Right lobe of liver (tissue), 4 donors: ENCODE data around the gene WNT1.

Experiments used
- CTCF ChIP-seq, 4 donors: fragments of 200-600 bp in 3 of 4; fragments of 450-650 bp in 1 of 4; IDR thresholded peaks; one replicate each; pipeline versions ENCODE4 v1.5.1 to v1.8.0; 2016 to 2022; ENCODE audit warnings: antibody characterized with exemption in 4 of 4, mild to moderate bottlenecking in 2 of 4
- POLR2A ChIP-seq: fragments of 450-650 bp; IDR thresholded peaks from one replicate; pipeline ENCODE4 v1.6.1; 2017; ENCODE audit warnings: antibody characterized with exemption, mild to moderate bottlenecking
- donor health status: DM: no; HTN: no; CAD: no.
- donor health status: DM: no; HTN: no; CAD: no.
- donor health status: DM: no; HTN: yes; CAD: no.

- TF ChIP-seq POLR2A (no peak), CTCF (IDR thresholded peaks at IDR 0.05) (no peak)
Measured at GRCh38 chr12:49025463-49025862, 47.3 kb downstream of the WNT1 start.
